SK-N-SH (cell line): ENCODE measurements around the gene KNSTRN. TPM values are rescaled to one million over a fixed set of nuclear protein-coding genes. Genes with fewer than 3 reads are reported as not detected.

Experiments
- CTCF ChIA-PET: fragments of 300-600, 350-600 bp; formaldehyde crosslinking; extraction: SDS; loops from one replicate; lab custom pipeline; 2021; lab: Yijun Ruan, JAX
- POLR2A ChIA-PET: fragments of 350-600 bp; sonication (Branson Sonifier 250); formaldehyde crosslinking; extraction: SDS; loops from one replicate; lab custom pipeline; 2020; ENCODE audit warnings: antibody characterized with exemption, inconsistent platforms; lab: Yijun Ruan, JAX
- DNase-seq: peaks from one replicate; pipeline ENCODE4 v3.0.0; 2012
- H2AFZ ChIP-seq: fragments of 200-600 bp; sonication (generic); 2 replicates; pipeline ENCODE4 v1.8.1; 2016; ENCODE audit warnings: antibody characterized with exemption, mild to moderate bottlenecking, low read depth
- H3F3A ChIP-seq: fragments of 200-600 bp; sonication (generic); replicated peaks from 2 replicates; pipeline ENCODE3; 2016; ENCODE audit warnings: antibody characterized with exemption, mild to moderate bottlenecking; ENCODE audit not compliant: insufficient read depth
- H3K27ac ChIP-seq, 2 experiments: fragments of 200-500 bp in 1 of 2; fragments of 200-600 bp in 1 of 2; sonication (Bioruptor generic) in 1 of 2; sonication (generic), shearing (Covaris generic) in 1 of 2; 2 replicates each; pipeline versions ENCODE4 v1.5.1 to v1.6.1; 2014 to 2016; ENCODE audit warnings: low read depth in 2 of 2, inconsistent platforms in 1 of 2, low read length in 1 of 2, mild to moderate bottlenecking in 1 of 2, mixed read lengths in 1 of 2
- H3K27me3 ChIP-seq: fragments of 200-600 bp; sonication (generic), shearing (Covaris generic); 2 replicates; pipeline ENCODE4 v1.6.1; 2016; ENCODE audit warnings: mixed run types; ENCODE audit not compliant: insufficient read depth
- H3K36me3 ChIP-seq, 2 experiments: fragments of 200-500 bp in 1 of 2; fragments of 200-600 bp in 1 of 2; sonication (Bioruptor generic) in 1 of 2; sonication (generic) in 1 of 2; replicated peaks in 1 of 2; 2 replicates each; pipeline versions ENCODE3 to v1.5.1; 2014 to 2016; ENCODE audit warnings: low read length in 1 of 2, mild to moderate bottlenecking in 1 of 2; ENCODE audit not compliant: insufficient read depth in 2 of 2, control insufficient read depth in 1 of 2
- H3K4me1 ChIP-seq, 2 experiments: fragments of 200-500 bp in 1 of 2; fragments of 200-600 bp in 1 of 2; sonication (Bioruptor generic) in 1 of 2; sonication (generic), shearing (Covaris generic) in 1 of 2; 2 replicates each; pipeline versions ENCODE4 v1.5.1 to v1.6.1; 2014 to 2016; ENCODE audit warnings: low read depth in 1 of 2, low read length in 1 of 2, mixed run types in 1 of 2; ENCODE audit not compliant: insufficient read depth in 2 of 2, control insufficient read depth in 1 of 2
- H3K4me2 ChIP-seq: fragments of 200-600 bp; sonication (generic), shearing (Covaris generic); 2 replicates; pipeline ENCODE4 v1.6.1; 2017; ENCODE audit warnings: mixed run types
- H3K4me3 ChIP-seq, 2 experiments: fragments of 200-500 bp in 1 of 2; fragments of 200-600 bp in 1 of 2; sonication (Bioruptor generic) in 1 of 2; sonication (generic), shearing (Covaris generic) in 1 of 2; 2 replicates each; pipeline versions ENCODE4 v1.5.1 to v1.8.1; 2014 to 2016; ENCODE audit warnings: low read depth in 2 of 2, inconsistent platforms in 1 of 2, low read length in 1 of 2, mild to moderate bottlenecking in 1 of 2, mixed read lengths in 1 of 2, moderate library complexity in 1 of 2
- H3K79me2 ChIP-seq: fragments of 200-600 bp; sonication (generic); 2 replicates; pipeline ENCODE4 v1.8.1; 2017; ENCODE audit warnings: mild to moderate bottlenecking; ENCODE audit not compliant: insufficient read depth
- H3K9ac ChIP-seq: fragments of 200-600 bp; sonication (generic); 2 replicates; pipeline ENCODE4 v1.6.1; 2017; ENCODE audit warnings: mixed run types
- H3K9me2 ChIP-seq: fragments of 200-600 bp; sonication (generic); 2 replicates; pipeline ENCODE4 v1.6.1; 2017; ENCODE audit warnings: mixed run types
- H3K9me3 ChIP-seq: fragments of 200-600 bp; sonication (generic); 2 replicates; pipeline ENCODE4 v1.6.1; 2017; ENCODE audit warnings: mixed run types, mild to moderate bottlenecking, moderate library complexity
- H4K20me1 ChIP-seq: fragments of 200-600 bp; sonication (generic); 2 replicates; pipeline ENCODE4 v1.6.1; 2017; ENCODE audit warnings: mild to moderate bottlenecking, mixed run types; ENCODE audit not compliant: insufficient read depth
- CHD2 ChIP-seq: fragments of 150-350 bp; IDR thresholded peaks from 2 replicates; pipeline ENCODE4 v1.6.1; 2018; ENCODE audit warnings: low read length; ENCODE audit not compliant: partially characterized antibody
- CTCF ChIP-seq: fragments of 200-600 bp; sonication (generic); IDR thresholded peaks from 2 replicates; pipeline ENCODE4 v1.6.1; 2017; ENCODE audit warnings: antibody characterized with exemption, mild to moderate bottlenecking, moderate library complexity
- NFIC ChIP-seq: IDR thresholded peaks from 2 replicates; pipeline ENCODE4 v1.4.0; 2012; ENCODE audit warnings: borderline replicate concordance
- POLR2AphosphoS5 ChIP-seq: IDR thresholded peaks from 2 replicates; pipeline ENCODE4 v1.6.1; 2012; ENCODE audit warnings: low read depth, low read length
- TCF12 ChIP-seq: IDR thresholded peaks from 2 replicates; pipeline ENCODE4 v1.4.0; 2012
- YY1 ChIP-seq: IDR thresholded peaks from 2 replicates; pipeline ENCODE4 v1.4.0; 2012; ENCODE audit warnings: low read depth, mild to moderate bottlenecking
- WGBS: methylation state at CpG from one replicate; pipeline ENCODE4 v1.1.6; 2017; ENCODE audit warnings: low lambda C conversion rate; 5-methylcytosine and 5-hydroxymethylcytosine counted together
- polyA plus RNA-seq, 3 experiments: library from polyadenylated mRNA; depleted of rRNA; stranded (reverse); fragments of >200 nt; gene quantifications; 2 replicates each; pipeline ENCODE4 v1.2.3, GENCODE V29; 2012
- TF ChIP-seq, protein P1 (sequence below): IDR thresholded peaks from 2 replicates; pipeline ENCODE4 v1.6.1; 2012; ENCODE audit warnings: mild to moderate bottlenecking, low read depth, low read length, moderate library complexity

Gene KNSTRN
- polyA plus RNA-seq, 1 of the 3 experiments (the other 2 are of a cell fraction) = 25.5 TPM

DNA sequence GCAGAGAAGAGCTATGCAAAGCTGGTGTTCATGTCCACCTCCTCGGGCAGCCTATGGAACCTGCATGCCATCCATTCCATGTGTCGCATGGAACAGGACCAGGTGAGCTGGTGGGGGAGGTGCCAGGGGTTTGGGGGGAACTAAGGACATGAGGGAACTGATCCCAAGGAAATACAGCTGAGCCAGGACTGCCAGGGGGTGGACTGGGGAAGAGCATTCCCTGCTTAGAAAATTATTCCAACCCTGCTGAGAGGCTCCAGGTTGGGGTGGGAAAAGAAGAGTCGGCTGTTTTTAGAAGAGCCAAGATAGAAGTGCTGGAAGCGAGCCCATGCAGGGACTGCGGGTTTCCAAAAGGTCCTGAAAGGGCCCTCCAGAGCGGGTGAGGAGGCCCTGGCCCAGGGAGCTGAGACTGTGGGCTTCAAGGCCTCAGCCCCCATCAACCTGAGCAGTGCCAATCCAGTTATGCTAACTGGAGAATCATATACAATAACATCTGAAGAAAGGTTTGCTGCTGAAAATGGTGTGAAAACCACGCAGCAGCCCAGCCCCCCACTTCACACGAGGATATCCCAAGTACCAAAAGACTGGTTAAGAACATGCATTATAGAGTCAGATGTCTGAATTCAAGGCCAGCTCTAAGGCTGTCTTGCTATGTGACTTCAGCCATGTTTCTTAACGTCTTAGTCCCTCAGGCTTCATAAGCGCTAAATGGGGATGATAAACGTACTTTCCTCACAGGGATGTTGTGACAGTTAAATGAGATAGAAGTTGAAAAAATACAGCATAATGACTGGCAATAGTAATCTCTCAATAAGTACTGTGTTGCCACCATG is 16.7 kb upstream of the KNSTRN start (continued):
- TF ChIP-seq CTCF = no peak
- TF ChIP-seq, protein P1, sequence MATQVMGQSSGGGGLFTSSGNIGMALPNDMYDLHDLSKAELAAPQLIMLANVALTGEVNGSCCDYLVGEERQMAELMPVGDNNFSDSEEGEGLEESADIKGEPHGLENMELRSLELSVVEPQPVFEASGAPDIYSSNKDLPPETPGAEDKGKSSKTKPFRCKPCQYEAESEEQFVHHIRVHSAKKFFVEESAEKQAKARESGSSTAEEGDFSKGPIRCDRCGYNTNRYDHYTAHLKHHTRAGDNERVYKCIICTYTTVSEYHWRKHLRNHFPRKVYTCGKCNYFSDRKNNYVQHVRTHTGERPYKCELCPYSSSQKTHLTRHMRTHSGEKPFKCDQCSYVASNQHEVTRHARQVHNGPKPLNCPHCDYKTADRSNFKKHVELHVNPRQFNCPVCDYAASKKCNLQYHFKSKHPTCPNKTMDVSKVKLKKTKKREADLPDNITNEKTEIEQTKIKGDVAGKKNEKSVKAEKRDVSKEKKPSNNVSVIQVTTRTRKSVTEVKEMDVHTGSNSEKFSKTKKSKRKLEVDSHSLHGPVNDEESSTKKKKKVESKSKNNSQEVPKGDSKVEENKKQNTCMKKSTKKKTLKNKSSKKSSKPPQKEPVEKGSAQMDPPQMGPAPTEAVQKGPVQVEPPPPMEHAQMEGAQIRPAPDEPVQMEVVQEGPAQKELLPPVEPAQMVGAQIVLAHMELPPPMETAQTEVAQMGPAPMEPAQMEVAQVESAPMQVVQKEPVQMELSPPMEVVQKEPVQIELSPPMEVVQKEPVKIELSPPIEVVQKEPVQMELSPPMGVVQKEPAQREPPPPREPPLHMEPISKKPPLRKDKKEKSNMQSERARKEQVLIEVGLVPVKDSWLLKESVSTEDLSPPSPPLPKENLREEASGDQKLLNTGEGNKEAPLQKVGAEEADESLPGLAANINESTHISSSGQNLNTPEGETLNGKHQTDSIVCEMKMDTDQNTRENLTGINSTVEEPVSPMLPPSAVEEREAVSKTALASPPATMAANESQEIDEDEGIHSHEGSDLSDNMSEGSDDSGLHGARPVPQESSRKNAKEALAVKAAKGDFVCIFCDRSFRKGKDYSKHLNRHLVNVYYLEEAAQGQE = no peak

GRCh38 chr15:40366457-40367370 is 15.8 kb upstream of the KNSTRN start:
- H3K36me3 ChIP-seq = no peaks in the 10 kb centered on the region
- H3K4me2 ChIP-seq = no peak overlapping the region
- no peak overlapping the region for H3K4me3 ChIP-seq
- no peaks in the 10 kb centered on the region for H3K9me3 ChIP-seq
- peaks cover 0 to 17% of the 10 kb centered on the region in 2 experiments; a peak in 1 of 4 replicates for H3K4me1 ChIP-seq
- no peak overlapping the region for H3K9ac ChIP-seq
- no peak for TF ChIP-seq POLR2AphosphoS5
- no peak for TF ChIP-seq YY1
- peak; percentile 13; the same call in 1 of the 2 replicates for TF ChIP-seq NFIC
- TF ChIP-seq TCF12 = peak; percentile 32; the same call in 1 of the 2 replicates
- TF ChIP-seq CHD2 = no peak
- peak overlapping the region in 1 of 2 experiments; percentile 22; a peak in 1 of 4 replicates for H3K27ac ChIP-seq
- no peaks in the 10 kb centered on the region for H3K9me2 ChIP-seq
- no peaks in the 10 kb centered on the region for H3K27me3 ChIP-seq
- H4K20me1 ChIP-seq = no peaks in the 10 kb centered on the region
- H3F3A ChIP-seq = no peaks in the 10 kb centered on the region
- WGBS = 87% methylated on average over 10 of the region's 14 CpGs
- H3K79me2 ChIP-seq = no peaks in the 10 kb centered on the region
- H2AFZ ChIP-seq = no peak overlapping the region
- DNase-seq = no peak
- CTCF ChIA-PET = interaction anchor here (0.8 to 70.6 kb wide), 8 partner anchors 9 to 89 kb away, joined by 3 to 2194 read pairs (median 8); partner anchors contain the start of genes ANKRD63, CCDC9B, DISP2 and INAFM2
- POLR2A ChIA-PET = interaction anchor here (0.8 to 1.2 kb wide), 2 partner anchors 9 to 26 kb away, joined by 3 to 6 read pairs; partner anchors contain the start of genes CCDC9B and DISP2
